ENCODE results near the gene TXNDC9.
"Not testable (repeated sequence)": the region's sequence is repeated elsewhere in the genome, so short reads cannot be mapped to it uniquely, and the experiment has no call there.

The TXNDC9 gene, protein sequence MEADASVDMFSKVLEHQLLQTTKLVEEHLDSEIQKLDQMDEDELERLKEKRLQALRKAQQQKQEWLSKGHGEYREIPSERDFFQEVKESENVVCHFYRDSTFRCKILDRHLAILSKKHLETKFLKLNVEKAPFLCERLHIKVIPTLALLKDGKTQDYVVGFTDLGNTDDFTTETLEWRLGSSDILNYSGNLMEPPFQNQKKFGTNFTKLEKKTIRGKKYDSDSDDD

DNA sequence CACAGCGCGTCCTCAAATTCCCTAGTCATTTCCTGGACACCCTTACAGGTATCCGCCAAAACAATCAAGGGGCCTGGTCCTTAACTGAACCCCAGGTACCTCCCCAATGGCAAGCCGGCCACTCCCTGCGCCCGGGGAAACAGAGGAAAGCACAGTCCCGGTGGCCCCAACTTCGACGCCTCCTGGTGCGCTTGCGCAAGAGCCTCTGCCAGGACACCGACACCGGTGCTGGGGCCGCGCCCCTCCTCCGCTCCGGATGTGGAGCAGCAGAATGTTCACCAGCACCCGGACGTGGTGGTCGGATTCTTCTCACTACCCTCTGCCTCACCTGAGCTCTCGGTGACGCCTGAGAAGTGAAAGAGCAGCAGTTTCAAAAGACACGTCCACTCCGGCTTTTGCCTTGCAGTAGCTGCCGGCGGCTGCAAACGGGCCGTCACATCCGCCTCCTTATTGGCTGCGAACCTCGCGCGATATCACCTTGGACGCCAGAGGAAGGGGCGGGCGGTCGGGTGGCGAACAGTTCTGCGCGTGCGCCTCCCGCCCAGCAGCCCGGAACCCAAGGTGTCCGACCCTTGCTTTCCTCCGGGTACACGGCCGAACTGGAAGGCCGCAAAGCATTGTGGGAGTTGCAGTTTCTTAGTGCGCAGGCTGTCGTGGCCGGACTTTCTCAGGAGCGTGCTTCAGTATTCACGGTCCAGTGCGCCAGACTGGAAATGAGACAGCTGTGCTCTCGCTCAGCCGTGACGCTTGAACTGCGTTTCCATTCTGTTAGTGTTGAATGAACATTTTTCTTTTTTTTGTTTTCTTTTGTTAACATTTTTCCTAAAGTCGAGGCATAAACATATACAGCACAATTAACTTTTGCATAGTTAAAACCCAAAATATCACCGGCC is at the start of gene TXNDC9:
Gene TXNDC9 (minus strand): TSS at position 423 of the 893 bp plus-strand sequence. CDS start 3,123 bp downstream, outside the sequence.
- peak; percentile 93 for FAIRE-seq

DNA sequence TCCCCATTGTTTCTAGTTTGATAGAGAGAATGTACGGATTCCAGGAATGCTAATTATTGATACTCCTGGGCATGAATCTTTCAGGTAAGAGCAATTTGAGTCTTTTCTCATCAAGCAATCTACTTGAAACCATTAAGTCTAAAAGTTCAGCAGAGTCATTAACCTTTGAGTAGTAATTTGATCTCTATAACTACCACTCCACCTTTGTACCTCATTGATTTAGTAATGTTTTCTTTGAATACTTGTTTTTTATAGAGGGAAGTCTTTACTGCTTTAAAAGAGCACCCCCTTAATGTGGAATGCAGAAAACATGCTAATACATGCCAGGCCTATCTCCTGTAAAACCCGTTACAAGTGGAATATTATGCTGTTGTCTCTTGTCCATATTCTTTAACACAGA is 46.0 kb upstream of the TXNDC9 start:
- no peak for FAIRE-seq

DNA sequence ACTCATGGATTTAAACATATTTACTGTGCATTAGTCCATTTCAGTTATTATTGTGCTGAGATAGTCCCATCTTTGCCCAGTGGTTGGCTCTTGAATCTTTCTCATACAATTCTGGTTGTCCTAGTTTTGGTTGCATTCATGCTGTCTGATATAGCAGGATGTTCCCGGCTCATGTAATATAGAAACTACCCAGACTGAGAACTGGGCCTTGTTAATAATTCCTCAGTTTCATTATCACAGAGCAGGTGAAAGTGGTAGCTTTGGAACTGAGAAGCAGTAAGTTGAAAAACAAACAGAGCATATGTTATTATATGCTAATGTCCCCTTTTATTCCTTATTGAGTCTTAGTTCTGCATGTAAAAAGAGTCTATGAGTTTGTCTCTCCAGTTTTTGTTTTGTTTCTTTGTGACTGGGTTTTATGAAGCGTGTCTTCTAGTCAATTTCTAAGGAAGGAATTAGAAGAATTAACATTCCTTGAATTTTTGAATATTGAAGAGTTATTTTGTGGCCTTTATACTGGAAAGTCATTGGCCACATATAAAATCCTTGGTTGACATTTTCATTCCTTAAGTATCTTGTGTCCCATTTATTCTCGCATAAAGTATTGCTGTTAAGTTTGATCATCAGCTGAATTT is 44.4 kb upstream of the TXNDC9 start:
- no peak for FAIRE-seq

DNA sequence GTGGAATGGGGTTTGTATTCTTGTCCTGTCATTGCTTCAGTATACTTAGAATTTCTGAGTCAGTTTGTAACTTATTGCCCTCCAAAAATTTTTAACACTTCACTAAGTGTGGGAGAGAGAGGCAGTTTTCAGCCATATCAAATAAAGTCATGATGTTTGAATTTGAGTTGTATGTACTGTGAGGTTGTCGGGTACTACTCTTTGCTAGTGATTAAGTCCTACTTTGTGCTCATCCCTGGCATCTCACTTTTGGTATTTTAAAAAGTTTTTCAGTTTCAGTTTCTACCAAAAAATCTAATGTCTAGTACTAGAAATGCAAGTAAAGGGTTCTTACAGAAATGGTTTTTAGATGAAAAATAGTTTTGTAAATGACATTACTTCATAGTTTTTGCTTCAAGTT is 41.7 kb upstream of the TXNDC9 start:
- no peak for FAIRE-seq

DNA sequence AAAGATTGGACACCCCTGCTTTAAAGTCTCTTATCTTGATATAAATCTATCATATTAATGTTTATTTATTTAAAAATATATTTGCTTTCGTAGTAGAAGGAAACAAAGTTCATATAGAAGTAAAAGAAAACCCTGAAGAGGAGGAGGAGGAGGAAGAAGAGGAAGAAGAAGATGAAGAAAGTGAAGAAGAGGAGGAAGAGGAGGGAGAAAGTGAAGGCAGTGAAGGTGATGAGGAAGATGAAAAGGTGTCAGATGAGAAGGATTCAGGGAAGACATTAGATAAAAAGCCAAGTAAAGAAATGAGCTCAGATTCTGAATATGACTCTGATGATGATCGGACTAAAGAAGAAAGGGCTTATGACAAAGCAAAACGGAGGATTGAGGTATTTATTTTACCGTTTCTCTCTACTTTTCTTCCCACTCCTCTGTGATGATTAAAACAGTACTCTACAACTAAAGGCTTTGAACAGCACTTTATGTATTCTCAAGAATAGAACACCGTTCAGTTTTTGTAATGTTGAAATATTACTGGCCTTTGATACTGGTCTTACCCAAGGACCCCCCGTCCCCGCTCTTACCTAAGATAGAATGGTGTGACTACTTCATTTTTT is 40.2 kb upstream of the TXNDC9 start:
- no peak for FAIRE-seq

DNA sequence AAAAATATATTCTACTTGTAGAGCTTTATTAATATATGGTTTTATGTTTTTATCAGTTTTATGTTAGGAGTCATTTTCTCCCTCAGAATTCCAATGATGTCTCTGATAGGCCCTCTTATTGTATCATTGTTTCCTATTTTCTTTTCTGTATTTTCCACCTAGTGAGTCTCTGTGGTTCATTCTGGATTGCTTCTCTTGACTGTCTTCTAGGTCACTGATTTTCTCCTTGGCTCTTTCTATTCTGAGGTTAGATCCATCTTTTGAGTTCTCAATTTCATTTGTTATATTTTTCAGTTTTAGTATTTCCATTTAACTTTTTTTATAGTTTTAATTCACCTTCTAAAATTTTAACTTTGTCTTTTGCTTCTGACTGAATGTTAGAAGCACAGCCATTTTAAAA is 38.6 kb upstream of the TXNDC9 start:
- no peak for FAIRE-seq

DNA sequence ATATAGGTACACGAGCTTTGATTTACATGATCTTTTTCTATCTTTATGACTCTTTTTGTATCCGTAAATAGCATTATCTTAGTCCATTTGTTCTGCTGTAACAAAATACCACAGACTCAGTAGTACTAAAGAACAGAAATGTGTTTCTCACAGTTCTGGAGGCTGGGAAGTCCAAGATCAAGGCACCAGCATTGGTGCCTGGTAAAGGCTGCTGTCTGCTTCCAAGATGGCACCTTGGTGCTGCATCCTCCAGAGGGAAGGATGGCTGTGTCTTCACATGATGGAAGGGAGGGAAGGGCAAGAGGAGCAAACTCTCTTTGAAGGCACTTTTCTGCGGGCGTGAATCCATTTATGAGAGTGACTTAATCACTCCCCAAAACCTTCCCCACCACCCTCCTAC is 37.0 kb upstream of the TXNDC9 start:
- no peak for FAIRE-seq

DNA sequence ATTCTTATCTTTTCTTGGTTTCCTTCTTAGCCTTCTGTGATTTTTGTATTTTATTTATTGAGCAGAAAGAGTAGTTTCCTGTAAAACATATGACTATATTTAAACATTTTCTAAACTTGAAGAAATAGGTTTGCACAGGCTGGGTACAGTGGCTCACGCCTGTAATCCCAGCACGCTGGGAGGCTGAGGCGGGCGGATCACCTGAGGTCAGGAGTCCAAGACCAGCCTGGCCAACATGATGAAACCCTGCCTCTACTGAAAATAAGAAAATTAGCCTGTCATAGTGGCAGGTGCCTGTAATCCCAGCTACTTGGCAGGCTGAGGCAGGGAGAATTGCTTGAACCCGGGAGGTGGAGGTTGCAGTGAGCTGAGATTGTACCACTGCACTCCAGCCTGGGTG is 32.7 kb upstream of the TXNDC9 start:
- not testable (repeated sequence) for FAIRE-seq

DNA sequence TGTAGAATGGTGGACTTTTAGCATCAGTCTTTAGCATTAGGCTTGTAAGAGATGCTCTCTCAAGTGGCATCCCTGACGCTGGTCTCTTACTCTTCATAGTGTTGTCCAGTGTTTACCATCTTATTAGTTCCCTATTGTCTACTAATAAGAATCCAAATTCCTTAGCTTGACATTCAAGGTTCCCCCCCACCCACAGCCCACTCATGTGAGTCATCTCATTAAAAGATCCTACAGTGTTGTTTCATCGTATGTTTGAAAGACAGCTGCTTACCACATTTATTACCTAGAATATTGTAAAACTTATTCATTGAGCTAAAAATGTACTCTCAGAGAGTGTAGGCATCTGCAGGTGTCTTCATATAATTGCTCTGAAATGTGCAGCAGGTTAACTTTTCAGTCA is 29.5 kb upstream of the TXNDC9 start:
- FAIRE-seq: no peak

DNA sequence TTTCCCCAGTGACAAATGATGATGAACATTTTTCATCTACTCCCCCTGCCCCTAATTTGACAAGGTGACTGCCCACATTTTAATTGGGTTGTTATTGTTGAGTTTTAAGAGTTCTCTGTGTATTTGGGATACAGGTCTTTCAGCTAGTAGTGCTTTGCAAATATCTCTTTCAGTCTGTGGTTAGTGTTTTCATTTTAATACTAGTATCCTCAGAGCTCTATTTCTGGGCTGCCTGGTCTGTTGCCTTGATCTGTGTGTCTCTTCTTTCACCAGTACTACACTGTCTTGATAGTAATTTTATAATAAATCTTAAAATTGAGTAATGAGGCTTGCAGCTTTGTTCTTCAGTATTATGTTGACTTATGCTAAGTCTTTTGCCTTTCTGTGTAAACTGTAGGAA is 20.7 kb upstream of the TXNDC9 start:
- FAIRE-seq: no peak

DNA sequence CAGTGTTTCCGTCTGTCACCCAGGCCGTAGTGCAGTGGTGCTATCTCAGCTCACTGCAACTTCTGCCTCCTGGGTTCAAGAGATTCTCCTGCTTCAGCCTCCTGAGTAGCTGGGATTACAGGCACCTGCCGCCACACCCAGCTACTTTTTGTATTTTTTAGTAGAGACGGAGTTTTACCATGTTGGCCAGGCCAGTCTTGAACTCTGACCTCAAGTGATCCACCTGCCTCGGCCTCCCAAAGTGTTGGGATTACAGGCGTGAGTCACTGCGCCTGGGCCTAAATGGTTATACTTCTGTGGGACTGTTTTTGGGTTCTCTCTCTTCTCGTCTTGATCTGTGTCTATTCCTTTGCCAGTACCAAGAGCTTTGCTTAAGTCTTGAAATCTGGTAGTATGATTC is 18.7 kb upstream of the TXNDC9 start:
- not testable (repeated sequence) for FAIRE-seq

DNA sequence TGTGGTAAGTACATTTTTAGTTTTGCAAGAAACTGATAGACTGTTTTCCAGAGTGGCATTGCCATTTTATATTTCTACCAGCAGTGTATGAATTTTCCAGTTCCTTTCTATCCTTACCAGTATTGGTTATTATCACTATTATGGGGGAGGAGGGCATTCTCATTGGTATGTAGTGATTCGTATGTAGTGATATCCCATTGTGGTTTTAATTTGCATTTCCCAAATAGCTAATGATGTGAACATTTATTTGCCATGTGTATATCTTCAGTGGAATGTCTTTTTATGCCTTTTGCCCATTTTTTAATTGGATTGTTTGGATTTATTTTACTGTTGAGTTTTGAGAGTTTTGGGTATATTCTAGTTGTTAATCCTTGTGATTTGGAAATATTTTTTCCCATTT is 17.9 kb upstream of the TXNDC9 start:
- no peak for FAIRE-seq

DNA sequence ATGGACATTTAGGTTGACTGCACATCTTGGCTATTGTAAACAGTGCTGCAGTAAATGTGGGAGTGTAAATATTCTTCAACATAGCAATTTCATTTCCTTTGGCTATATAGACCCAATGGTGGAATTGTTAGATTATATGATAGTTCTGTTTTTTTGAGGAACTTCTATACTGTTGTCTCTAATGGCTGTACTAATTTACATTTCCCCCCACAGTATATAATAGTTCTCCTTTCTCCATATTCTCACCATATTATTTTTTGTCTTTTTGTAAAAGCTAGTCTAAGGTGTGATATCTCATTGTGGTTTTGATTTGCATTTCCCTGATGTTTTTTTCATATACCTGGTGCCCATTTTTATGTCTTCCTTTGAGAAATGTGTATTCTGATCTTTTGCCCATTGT is 14.1 kb upstream of the TXNDC9 start:
- FAIRE-seq: no peak

DNA sequence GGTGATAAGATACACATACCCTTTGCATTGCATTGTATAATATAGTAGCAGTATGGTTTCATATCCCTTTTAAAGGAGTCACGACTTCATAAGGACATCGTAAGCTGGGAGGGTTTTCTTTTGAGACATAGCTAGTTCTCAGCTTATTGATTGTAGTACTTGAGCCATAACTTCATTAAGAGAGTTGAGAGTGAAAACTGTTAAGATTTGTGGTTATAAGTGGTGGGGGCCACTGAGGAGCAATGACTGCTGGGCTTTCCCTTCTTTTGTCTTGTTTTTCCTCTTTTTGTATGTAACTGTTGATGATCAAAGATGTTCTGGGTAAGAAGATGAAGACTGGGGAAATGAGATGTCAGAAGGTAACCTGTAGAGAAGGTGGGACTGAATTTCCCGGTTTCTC is 12.0 kb upstream of the TXNDC9 start:
- FAIRE-seq: no peak

DNA sequence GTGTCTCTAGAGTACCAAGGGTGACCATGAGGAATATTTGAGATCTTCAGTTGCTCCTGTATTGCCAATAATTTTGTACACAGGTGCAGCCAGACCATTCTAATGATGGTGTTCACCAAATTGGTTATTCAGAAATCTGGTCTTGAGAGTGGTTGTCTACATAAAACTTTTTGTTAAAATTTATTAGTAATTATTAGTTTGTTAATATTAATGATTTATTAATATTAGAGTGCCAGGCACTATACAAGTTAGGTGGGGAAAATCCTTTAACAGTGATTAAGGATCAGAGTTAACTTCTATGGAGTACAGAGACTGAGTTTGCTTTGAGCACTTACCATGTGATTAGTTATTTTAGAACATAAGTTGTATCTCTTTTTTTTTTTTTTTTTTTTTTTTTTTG is 10.1 kb upstream of the TXNDC9 start:
- FAIRE-seq: no peak

DNA sequence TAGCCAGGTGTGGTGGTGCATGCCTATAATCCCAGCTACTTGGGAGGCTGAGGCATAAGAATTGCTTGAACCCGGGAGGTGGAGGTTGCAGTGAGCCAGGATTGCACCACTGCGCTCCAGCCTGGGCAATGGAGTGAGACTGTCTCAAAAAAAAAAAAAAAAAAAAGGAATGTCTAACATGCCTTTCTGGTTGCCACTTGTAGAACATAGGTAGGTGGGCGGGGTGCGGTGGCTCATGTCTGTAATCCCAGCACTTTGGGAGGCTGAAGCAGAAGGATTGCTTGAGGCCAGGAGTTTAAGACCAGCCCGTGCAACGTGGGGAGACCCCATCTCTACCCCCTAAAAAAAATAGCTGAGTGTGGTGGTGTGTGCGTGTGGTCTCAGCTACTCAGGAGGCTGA is 9.3 kb upstream of the TXNDC9 start:
- not testable (repeated sequence) for FAIRE-seq

DNA sequence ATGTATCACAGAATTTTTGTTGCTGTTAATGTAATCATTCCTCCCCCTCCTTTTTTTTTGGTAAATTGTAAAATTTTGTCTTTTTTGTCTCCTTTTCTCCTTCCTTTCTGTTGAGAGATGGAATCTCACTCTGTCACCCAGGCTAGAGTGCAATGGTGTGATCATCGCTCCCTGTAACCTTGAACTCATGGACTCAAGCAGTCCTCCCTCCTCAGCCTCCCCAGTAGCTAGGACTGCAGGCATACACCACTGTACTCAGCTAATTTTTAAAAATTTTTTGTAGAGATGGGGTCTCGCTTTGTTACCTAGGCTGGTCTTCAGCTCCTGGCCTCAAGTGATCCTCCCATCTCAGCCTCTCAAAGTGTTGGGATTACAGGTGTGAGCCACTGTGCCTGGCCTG is 6.4 kb upstream of the TXNDC9 start:
- no peak for FAIRE-seq

DNA sequence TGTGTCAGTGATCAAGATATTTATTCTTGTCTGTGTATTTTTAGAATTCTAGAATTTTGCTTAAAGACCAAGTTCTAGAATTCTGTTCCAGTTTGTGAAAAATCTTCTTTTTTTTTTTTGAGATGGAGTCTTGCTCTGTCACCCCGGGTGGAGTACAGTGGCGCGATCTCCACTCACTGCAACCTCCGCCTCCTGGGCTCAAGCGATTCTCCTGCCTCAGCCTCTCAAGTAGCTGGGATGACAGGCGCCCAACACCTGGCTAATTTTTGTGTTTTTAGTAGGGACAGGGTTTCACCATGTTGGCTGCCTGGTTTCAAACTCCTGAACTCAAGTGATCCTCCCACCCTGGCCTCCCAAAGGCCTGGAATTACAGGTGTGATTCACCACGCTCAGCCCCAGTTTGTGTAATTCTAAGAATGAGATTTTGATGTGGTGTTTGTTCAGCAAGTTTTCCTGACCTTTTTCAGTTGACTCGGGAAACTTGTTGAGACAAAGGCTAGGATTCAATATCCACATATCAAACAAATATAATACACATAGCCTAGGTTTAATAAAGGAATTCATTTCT is 4.6 kb upstream of the TXNDC9 start:
- no peak for FAIRE-seq

DNA sequence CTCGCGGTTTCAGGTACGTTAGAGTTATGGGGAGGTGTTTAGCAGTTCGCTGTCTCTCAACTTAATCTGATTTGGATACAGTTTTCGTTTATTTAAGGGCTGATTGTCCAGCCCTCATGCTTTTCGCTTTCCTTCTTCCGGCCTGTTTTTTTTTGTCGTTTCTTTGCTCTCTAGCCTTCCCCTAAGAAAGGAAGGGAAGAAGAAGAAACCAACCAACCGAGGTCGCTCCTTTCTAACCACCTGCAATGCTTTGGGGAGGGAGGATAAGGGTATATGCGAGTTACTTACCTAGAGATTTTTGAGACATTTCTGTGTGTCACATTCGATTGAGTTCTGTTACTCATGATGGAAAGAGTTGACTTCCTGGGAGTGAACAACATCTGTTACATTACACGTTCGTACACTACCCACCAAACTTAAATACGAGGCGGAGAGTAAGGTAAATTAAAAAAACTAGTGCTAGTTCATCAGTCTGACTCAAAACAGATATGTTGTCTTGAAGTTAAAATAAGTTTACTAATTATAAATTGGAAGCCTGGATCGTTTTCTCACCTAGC is 2.0 kb upstream of the TXNDC9 start:
- no peak for FAIRE-seq

DNA sequence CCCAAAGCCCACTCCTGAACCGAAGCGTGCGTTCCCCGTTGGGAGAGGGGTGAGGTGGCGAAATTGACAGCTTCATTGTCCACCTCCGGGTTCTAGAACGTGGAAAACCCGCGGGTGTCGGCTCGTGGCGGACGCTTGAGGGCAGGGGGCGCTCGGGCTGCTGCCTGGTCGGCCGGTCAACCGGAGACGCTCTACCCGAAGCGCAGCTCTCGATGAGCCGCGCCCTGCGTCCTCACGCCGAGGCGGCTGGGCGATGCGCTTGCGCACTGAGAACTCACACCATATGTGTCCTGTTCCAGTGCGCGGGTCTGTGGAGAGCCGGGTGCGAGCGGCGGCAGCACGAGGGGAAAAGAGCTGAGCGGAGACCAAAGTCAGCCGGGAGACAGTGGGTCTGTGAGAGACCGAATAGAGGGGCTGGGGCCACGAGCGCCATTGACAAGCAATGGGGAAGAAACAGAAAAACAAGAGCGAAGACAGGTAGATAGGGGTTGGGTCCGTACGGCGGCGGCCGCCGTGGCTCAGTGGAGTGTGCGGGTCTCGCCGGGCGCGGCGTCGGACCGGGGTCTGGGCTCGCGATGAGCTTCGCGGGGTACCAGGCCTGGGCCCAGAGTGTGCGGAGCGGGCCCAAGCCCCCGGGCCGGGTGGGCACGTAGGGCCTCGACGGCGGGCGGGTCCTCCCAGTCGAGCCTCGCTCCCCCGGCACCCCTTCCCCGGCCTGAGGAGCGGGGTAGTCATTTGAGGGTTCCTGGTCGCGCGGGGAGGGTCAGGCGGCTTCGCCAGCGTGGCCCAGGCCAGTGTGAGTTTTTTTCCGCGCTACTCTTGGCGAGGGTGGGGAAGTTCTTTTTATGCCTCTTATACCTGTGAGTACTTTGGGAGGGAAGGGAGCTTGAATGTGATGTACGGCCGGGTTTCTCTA is 1.2 kb upstream of the TXNDC9 start, which contains the start of gene EIF5B:
Gene EIF5B (plus strand): TSS at position 277 of the 916 bp plus-strand sequence. CDS start 166 bp downstream, at position 443.
- FAIRE-seq: no peak

DNA sequence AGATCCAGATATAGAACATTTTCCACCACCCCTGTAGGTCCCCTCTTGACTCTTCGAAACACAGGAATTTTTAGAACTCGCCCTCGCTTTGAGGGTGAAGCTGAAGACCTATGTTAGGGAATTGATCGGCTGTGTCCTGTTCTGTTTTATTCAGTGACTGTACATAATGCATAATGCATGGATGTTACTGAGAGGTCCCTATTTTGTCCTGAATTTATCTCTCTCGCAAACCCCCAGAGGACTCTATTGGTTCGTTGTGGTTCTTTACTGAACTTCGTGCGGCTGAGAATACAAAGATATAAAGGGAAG is 625 bp upstream of the TXNDC9 start:
- FAIRE-seq: no peak

DNA sequence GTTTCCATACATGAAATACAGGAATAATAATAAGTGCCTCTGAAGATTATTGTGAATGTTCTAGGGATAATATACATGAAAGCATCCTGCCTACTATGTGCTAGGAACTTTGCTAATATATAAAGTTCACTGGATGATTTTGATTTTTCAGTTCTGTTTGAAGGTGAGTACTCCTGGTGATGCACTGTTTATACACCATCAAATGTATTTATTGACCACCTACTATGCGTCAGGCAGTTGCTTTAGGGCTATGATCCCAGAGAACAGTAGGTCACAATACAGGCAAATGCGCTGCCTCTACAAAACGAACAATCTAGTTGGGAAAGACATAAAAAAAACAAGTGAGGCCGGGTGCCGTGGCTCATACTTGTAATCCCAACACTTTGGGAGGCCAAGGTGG is 10.7 kb downstream of the TXNDC9 start:
- no peak for FAIRE-seq
